Adrenal gland (tissue), 12 donors: ENCODE results near the gene ITFG2. TPM values are rescaled to one million over a fixed set of nuclear protein-coding genes. Genes with fewer than 3 reads are reported as not detected.
"Not testable (repeated sequence)": the region's sequence is repeated elsewhere in the genome, so short reads cannot be mapped to it uniquely, and the experiment has no call there.

Experiments
- DNase-seq, 7 donors: peaks; one replicate each; pipeline ENCODE4 v3.0.0-alpha.2; 2019 to 2020
- H3K27ac ChIP-seq, 5 donors: fragments of 200-600 bp; sonication (generic) in 4 of 5; 1 replicate in 3 of 5; 2 replicates in 2 of 5; pipeline versions ENCODE4 v1.5.1 to v1.8.0; 2016 to 2020; ENCODE audit warnings: mild to moderate bottlenecking in 1 of 5
- H3K27me3 ChIP-seq: fragments of 200-600 bp; 2 replicates; pipeline ENCODE4 v1.8.0; 2021
- H3K36me3 ChIP-seq, 2 donors: fragments of 200-600 bp; replicated peaks in 1 of 2; 1 replicate in 1 of 2; 2 replicates in 1 of 2; pipeline versions ENCODE4 v1.5.1 to v1.8.0; 2018 to 2022
- H3K4me1 ChIP-seq, 2 donors: fragments of 200-600 bp; replicated peaks in 1 of 2; 1 replicate in 1 of 2; 2 replicates in 1 of 2; pipeline versions ENCODE4 v1.5.1 to v1.8.0; 2018 to 2021
- H3K4me3 ChIP-seq, 4 donors: fragments of 200-600 bp; sonication (generic) in 3 of 4; one replicate each; pipeline ENCODE4 v1.5.1; 2016 to 2018
- H3K9me3 ChIP-seq, 3 donors: fragments of 200-600 bp; sonication (generic) in 1 of 3; replicated peaks in 1 of 3; 1 replicate in 2 of 3; 2 replicates in 1 of 3; pipeline versions ENCODE4 v1.5.1 to v1.8.0; 2016 to 2021
- CTCF ChIP-seq, 6 experiments: fragments of 450-650 bp in 4 of 6; fragments of 200-600 bp in 2 of 6; sonication (generic) in 1 of 6; IDR thresholded peaks; 1 replicate in 5 of 6; 2 replicates in 1 of 6; pipeline versions ENCODE4 v1.5.1 to v1.8.0; 2016 to 2021; ENCODE audit warnings: antibody characterized with exemption in 6 of 6, mild to moderate bottlenecking in 2 of 6, moderate library complexity in 1 of 6
- POLR2A ChIP-seq, 2 donors: fragments of 450-650 bp; IDR thresholded peaks; one replicate each; pipeline ENCODE4 v1.6.1; 2017; ENCODE audit warnings: antibody characterized with exemption in 2 of 2, mild to moderate bottlenecking in 2 of 2, moderate library complexity in 1 of 2
- WGBS, 4 donors: extraction: QIAGEN DNeasy Blood & Tissue Kit in 2 of 4; methylation state at CpG; one replicate each; pipeline versions ENCODE4 v1.1.5 to v1.1.7; 2013 to 2017; 5-methylcytosine and 5-hydroxymethylcytosine counted together
- intact Hi-C, 2 donors: fragments of 100-400 bp; cut with DNase I; formaldehyde crosslinking; loops; one replicate each; pipeline versions ENCODE4 v1.14.1 to v1.15.0; 2022 to 2023
- polyA plus RNA-seq, 3 donors: library from polyadenylated mRNA; stranded (reverse); fragments of 200-250 nt in 2 of 3; fragments of 350-450 nt in 1 of 3; fragmentation: Illumina TruSeq in 1 of 3; extraction: RNeasy Lipid Tissue Mini Kit (QIAGEN cat#74804) in 1 of 3; gene quantifications; one replicate each; pipeline ENCODE4 v1.2.3, GENCODE V29; 2013 to 2014
- total RNA-seq, 9 donors: library from RNA; depleted of rRNA in 4 of 9; stranded (reverse); fragments of >200 nt in 4 of 9; fragments of 120-200 nt in 1 of 9; fragmentation: NEBNext Ultra II Directional in 1 of 9; extraction: Animal tissue kit (Norgen Biotek cat#: 25700) in 1 of 9; gene quantifications; one replicate each; pipeline versions ENCODE4 v1.1.0 to v1.2.4, GENCODE V29; 2013 to 2023
- donor health status: healthy with polysubstance abuse.
- donor health status: Bipolar disorder and iron deficiency.
- donor health status: DM: yes; HTN: yes; CAD: no.
- donor health status: DM: no; HTN: no; CAD: no.
- donor health status: DM: no; HTN: no; CAD: no.
- donor health status: DM: yes; HTN: yes; CAD: no.

ITFG2 gene
- total and polyA plus RNA-seq, 12 donors: 20.3 to 63.0 (median 32.7) TPM

GRCh38 chr12:2858334-2858733 is 45.9 kb downstream of the ITFG2 start:
- H3K27me3 ChIP-seq: no peaks in the 10 kb centered on the region
- DNase-seq: no peak
- H3K4me1 ChIP-seq: no peaks in the 10 kb centered on the region
- intact Hi-C loops: loop anchor here in 1 of 2 donors (10.0 kb wide), 2 partner anchors 86 to 186 kb away; no protein-coding TSS in a partner anchor
- no peak overlapping the region for H3K4me3 ChIP-seq
- H3K9me3 ChIP-seq: no peaks in the 10 kb centered on the region
- H3K36me3 ChIP-seq: no peaks in the 10 kb centered on the region
- WGBS, 4 donors: 75 to 83% (median 79%) methylated on average over 1 to 2 of the region's 2 CpGs; no CpG with 5 or more reads in 1 of the 4 donors
- H3K27ac ChIP-seq: peak overlapping the region in 1 of 5 donors; percentile 78
- TF ChIP-seq CTCF (IDR thresholded peaks at IDR 0.05) (no peak), POLR2A (IDR thresholded peaks at IDR 0.05) (no peak)

- DNase-seq: peak in 1 of 7 donors; percentile 38
Observed at GRCh38 chr12:2858944-2859421, 46.5 kb downstream of the ITFG2 start.

GRCh38 chr12:2860170-2860569 is 47.7 kb downstream of the ITFG2 start:
- no peaks in the 10 kb centered on the region for H3K27me3 ChIP-seq
- intact Hi-C loops: no loop called here
- no peaks in the 10 kb centered on the region for H3K4me1 ChIP-seq
- H3K4me3 ChIP-seq: no peak overlapping the region
- H3K27ac ChIP-seq: no peak overlapping the region
- H3K9me3 ChIP-seq: no peaks in the 10 kb centered on the region
- TF ChIP-seq CTCF (IDR thresholded peaks at IDR 0.05): no peak
- no peak for TF ChIP-seq POLR2A (IDR thresholded peaks at IDR 0.05)
- no peak for DNase-seq
- no peaks in the 10 kb centered on the region for H3K36me3 ChIP-seq

More at GRCh38 chr12:2858944-2859421, 46.5 kb downstream of the ITFG2 start:
- H3K4me1 ChIP-seq: no peaks in the 10 kb centered on the region
- H3K27ac ChIP-seq: peak overlapping the region in 2 of 5 donors; percentile 44 to 78
- intact Hi-C loops: loop anchor here in 1 of 2 donors (10.0 kb wide), 2 partner anchors 86 to 186 kb away; no protein-coding TSS in a partner anchor
- TF ChIP-seq CTCF (IDR thresholded peaks at IDR 0.05) (no peak), POLR2A (IDR thresholded peaks at IDR 0.05) (no peak)
- no peaks in the 10 kb centered on the region for H3K36me3 ChIP-seq
- H3K27me3 ChIP-seq: no peaks in the 10 kb centered on the region
- no peaks in the 10 kb centered on the region for H3K9me3 ChIP-seq
- H3K4me3 ChIP-seq: no peak overlapping the region
- 80 to 92% (median 83%) methylated on average over 7 to 12 of the region's 12 CpGs for WGBS, 4 donors

GRCh38 chr12:2862876-2863275 is 50.4 kb downstream of the ITFG2 start:
- no peak for DNase-seq
- 95 to 100% (median 96%) methylated on average over 5 to 7 of the region's 7 CpGs for WGBS, 4 donors
- H3K27me3 ChIP-seq: no peaks in the 10 kb centered on the region
- no peaks in the 10 kb centered on the region for H3K9me3 ChIP-seq
- no peak for TF ChIP-seq CTCF (IDR thresholded peaks at IDR 0.05)
- TF ChIP-seq POLR2A (IDR thresholded peaks at IDR 0.05): no peak
- H3K27ac ChIP-seq: no peak overlapping the region
- no peaks in the 10 kb centered on the region for H3K4me1 ChIP-seq
- H3K4me3 ChIP-seq: no peak overlapping the region
- H3K36me3 ChIP-seq: no peaks in the 10 kb centered on the region
- intact Hi-C loops: no loop called here

- intact Hi-C loops: not testable (repeated sequence)
Observed at GRCh38 chr12:2863402-2863801, 50.9 kb downstream of the ITFG2 start.

More at GRCh38 chr12:2863402-2863801, 50.9 kb downstream of the ITFG2 start:
- 95 to 97% (median 97%) methylated on average over 7 of the region's 7 CpGs for WGBS, 4 donors
- DNase-seq, H3K4me3 ChIP-seq, H3K27ac ChIP-seq, H3K36me3 ChIP-seq, H3K4me1 ChIP-seq, H3K27me3 ChIP-seq, H3K9me3 ChIP-seq: not testable (repeated sequence)
